GM21717 (cell line): ENCODE results near the gene SLC31A2.
A peak's percentile ranks its signal among the peaks of the same experiment; 100 is the strongest.
"Not testable (repeated sequence)": the region's sequence is repeated elsewhere in the genome, so short reads cannot be mapped to it uniquely, and the experiment has no call there.

ENCODE experiments used
- ATAC-seq: cut with Tn5 transposase; IDR thresholded peaks from one replicate; pipeline ENCODE4 v1.9.1; 2021; ENCODE audit warnings: mild to moderate bottlenecking, moderate library complexity; ENCODE audit not compliant: unreplicated experiment

The SLC31A2 gene

GRCh38 chr9:113150670-113151611, at the start of gene SLC31A2:
TSS of gene SLC31A2 (plus strand) at chr9:113151007. CDS start at chr9:113151075, 68 bp downstream.
- ATAC-seq = peak; percentile 91

GRCh38 chr9:113105345-113105744, 45.5 kb upstream of the SLC31A2 start:
- ATAC-seq = not testable (repeated sequence)

GRCh38 chr9:113111065-113111951, 39.5 kb upstream of the SLC31A2 start:
- ATAC-seq = peak; percentile 48

- ATAC-seq = not testable (repeated sequence)
These were observed 37.9 kb upstream of the SLC31A2 start for GRCh38 chr9:113112706-113113510.

GRCh38 chr9:113118829-113119228, 32.0 kb upstream of the SLC31A2 start:
- not testable (repeated sequence) for ATAC-seq

GRCh38 chr9:113125386-113126035, 25.3 kb upstream of the SLC31A2 start:
- ATAC-seq = no peak

- no peak for ATAC-seq
These were observed 21.3 kb upstream of the SLC31A2 start for GRCh38 chr9:113129466-113129865.

- no peak for ATAC-seq
These were observed 20.9 kb upstream of the SLC31A2 start for GRCh38 chr9:113129884-113130283.

- ATAC-seq = no peak
These were observed 19.1 kb upstream of the SLC31A2 start for GRCh38 chr9:113131689-113132151.

- no peak for ATAC-seq
These were observed 13.3 kb upstream of the SLC31A2 start for GRCh38 chr9:113137196-113138168.

GRCh38 chr9:113138760-113139159, 12.0 kb upstream of the SLC31A2 start:
- no peak for ATAC-seq

GRCh38 chr9:113139225-113139829, 11.5 kb upstream of the SLC31A2 start:
- ATAC-seq = no peak

- no peak for ATAC-seq
These were observed 10.9 kb upstream of the SLC31A2 start for GRCh38 chr9:113139953-113140352.

- not testable (repeated sequence) for ATAC-seq
These were observed 9.9 kb upstream of the SLC31A2 start for GRCh38 chr9:113140896-113141295.

GRCh38 chr9:113143432-113144227, 7.2 kb upstream of the SLC31A2 start:
- no peak for ATAC-seq

- no peak for ATAC-seq
These were observed 2.5 kb upstream of the SLC31A2 start for GRCh38 chr9:113148372-113148705.

GRCh38 chr9:113148781-113149510, 1.9 kb upstream of the SLC31A2 start:
- no peak for ATAC-seq
